ENCODE measurements around the gene SLC9C1.

Gene SLC9C1

GRCh38 chr3:112293368-112294321, at the start of gene SLC9C1:
SLC9C1 (minus strand) TSS chr3:112294216; CDS start chr3:112286791, 7,425 bp downstream.
- no peak within 1 kb of the TSS for H3K27ac ChIP-seq
- TF ChIP-seq ZFX (IDR thresholded peaks at IDR 0.05; ENCODE audit: borderline replicate concordance), result no peak
- peak; percentile 74 for TF ChIP-seq CTCF (IDR thresholded peaks at IDR 0.05)

GRCh38 chr3:112341386-112341785, 47.4 kb upstream of the SLC9C1 start:
- TF ChIP-seq ZFX (IDR thresholded peaks at IDR 0.05; ENCODE audit: borderline replicate concordance) (no peak), CTCF (IDR thresholded peaks at IDR 0.05) (no peak)

GRCh38 chr3:112339609-112340008, 45.6 kb upstream of the SLC9C1 start:
- TF ChIP-seq ZFX (IDR thresholded peaks at IDR 0.05; ENCODE audit: borderline replicate concordance) (no peak), CTCF (IDR thresholded peaks at IDR 0.05) (no peak)
- no peak overlapping the region for H3K27ac ChIP-seq

More at GRCh38 chr3:112341386-112341785, 47.4 kb upstream of the SLC9C1 start:
- no peak overlapping the region for H3K27ac ChIP-seq

- TF ChIP-seq ZFX (IDR thresholded peaks at IDR 0.05; ENCODE audit: borderline replicate concordance) (no peak), CTCF (IDR thresholded peaks at IDR 0.05) (no peak)
- H3K27ac ChIP-seq, result no peak overlapping the region
Measured at GRCh38 chr3:112339134-112339533, 45.1 kb upstream of the SLC9C1 start.

- TF ChIP-seq CTCF (IDR thresholded peaks at IDR 0.05) (no peak), ZFX (IDR thresholded peaks at IDR 0.05; ENCODE audit: borderline replicate concordance) (no peak)
- H3K27ac ChIP-seq, result no peak overlapping the region
Measured at GRCh38 chr3:112338727-112339056, 44.7 kb upstream of the SLC9C1 start.

- TF ChIP-seq ZFX (IDR thresholded peaks at IDR 0.05; ENCODE audit: borderline replicate concordance), result no peak
- no peak for TF ChIP-seq CTCF (IDR thresholded peaks at IDR 0.05)
- no peak overlapping the region for H3K27ac ChIP-seq
Measured at GRCh38 chr3:112338021-112338726, 44.2 kb upstream of the SLC9C1 start.

GRCh38 chr3:112335434-112335781, 41.4 kb upstream of the SLC9C1 start:
- H3K27ac ChIP-seq, result no peak overlapping the region
- no peak for TF ChIP-seq ZFX (IDR thresholded peaks at IDR 0.05; ENCODE audit: borderline replicate concordance)

Measured in 22Rv1 (cell line).